Fibroblast of skin of abdomen (primary cell): ENCODE results near the gene NAA20.
"Not testable (repeated sequence)": the region's sequence is repeated elsewhere in the genome, so short reads cannot be mapped to it uniquely, and the experiment has no call there.

ENCODE experiments used
- DNase-seq: peaks from one replicate; pipeline ENCODE4 v3.0.0-alpha.2; 2013

NAA20 gene

DNA sequence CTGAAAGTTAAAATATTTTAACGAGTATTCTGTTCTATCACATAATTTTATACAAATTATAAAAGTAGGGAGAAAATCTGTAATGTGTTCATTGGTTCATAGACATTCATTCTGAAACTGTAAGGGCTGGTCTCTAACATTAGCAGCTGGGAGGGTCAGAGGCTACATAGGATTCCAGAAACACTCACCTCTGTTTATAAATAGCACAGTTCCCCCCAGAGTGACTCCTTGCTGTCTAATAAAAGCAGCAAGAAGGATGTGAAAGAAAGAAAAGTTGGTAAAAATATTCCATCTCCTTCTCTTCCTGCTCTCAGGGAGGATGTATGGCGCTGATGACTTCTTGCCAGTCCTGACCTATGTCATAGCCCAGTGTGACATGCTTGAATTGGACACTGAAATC, 25.3 kb upstream of the NAA20 start:
- no peak for DNase-seq

GRCh38 chr20:19992996-19993908, 23.9 kb upstream of the NAA20 start:
- DNase-seq, result peak; percentile 95

DNA sequence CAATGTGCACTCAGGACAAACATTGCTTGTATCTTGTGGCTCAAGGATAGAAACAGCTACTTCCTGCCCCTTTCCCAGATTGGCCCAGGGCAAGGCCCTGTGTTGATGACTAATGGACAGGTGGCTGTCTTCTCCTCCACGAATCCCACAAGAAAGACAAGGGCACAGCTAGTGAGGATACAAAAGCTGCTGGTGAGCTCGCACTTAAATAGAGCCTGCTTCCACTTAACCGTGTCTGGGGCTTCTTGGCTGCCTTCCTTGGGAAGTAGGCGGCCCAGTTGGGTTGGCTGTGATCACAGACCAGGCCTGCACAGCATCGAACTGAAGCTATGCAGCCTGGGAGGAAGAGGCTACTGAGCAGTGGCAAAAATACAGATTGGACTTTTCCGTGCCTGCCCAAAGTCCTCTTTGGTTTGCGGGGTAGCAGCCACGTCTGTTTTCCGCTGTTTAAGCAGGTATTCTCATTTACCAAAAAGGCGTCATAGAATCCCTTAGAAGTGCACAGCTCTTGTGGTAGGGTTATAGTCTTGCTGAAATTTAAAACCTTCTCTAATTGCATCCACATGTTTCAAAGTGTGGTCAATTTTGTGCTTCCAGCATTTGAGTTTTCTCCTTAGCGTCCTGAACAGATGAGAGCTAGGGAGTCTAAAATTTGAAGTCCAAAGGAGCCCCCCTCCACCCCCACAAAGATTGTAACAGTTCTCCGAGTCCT, 23.0 kb upstream of the NAA20 start:
- peak; percentile 72 for DNase-seq

- DNase-seq, result peak; percentile 72
These were observed 21.8 kb upstream of the NAA20 start for GRCh38 chr20:19995220-19995863.

- no peak for DNase-seq
These were observed 20.9 kb upstream of the NAA20 start for GRCh38 chr20:19996222-19996621.

DNA sequence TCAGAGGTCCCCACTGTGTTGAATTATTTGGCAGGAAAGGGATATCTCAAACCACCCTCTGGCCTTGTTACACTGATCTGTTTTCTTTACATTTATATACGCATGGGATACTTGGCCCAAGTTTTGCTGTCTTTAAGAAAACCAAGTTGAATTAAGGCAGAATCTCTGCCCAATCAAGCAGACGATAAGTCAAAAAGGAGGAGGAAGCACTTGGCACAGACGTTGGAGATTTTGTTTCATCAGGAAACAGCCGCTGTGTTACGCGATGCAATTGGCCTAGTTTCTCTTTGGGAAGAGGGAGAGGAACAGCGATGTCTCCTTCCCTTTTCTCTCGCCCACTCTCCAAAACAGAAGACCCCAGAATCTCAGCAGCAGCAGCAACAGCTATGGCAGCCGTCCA, 20.2 kb upstream of the NAA20 start:
- no peak for DNase-seq

DNA sequence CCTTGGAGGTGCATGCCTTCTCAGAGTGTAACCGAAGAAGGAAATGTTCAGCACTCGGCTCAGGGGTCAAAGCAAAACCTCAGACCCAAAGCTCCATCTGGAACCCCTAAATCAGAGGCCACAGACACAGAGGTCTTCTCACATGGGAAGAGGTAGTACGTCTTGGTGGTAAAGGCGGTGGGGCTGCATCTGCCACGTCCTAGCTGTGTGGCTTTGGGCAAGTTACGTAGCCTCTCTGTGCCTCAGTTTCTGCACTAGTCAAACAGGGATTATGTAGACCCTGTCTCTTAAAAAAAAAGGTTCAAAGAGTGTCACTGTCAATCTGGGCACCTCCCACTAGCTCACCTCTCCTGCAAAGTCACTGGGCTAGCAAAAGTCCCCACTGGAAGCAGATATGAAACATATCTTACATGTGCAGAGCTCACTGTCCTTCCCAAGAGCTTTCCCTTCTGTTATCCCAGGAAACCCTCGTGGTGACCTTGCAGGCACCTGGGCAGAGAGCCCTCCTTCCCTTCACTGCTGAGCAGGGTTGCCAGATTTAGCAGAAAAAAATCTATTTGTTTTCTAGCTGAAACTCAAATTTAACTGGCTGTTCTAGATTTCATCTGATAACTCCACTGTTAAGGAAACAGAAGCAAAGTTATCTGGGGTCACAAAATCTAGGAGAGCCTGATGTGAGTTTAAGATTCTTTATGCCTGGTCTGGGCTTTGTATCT, 18.0 kb upstream of the NAA20 start:
- DNase-seq, result no peak

DNA sequence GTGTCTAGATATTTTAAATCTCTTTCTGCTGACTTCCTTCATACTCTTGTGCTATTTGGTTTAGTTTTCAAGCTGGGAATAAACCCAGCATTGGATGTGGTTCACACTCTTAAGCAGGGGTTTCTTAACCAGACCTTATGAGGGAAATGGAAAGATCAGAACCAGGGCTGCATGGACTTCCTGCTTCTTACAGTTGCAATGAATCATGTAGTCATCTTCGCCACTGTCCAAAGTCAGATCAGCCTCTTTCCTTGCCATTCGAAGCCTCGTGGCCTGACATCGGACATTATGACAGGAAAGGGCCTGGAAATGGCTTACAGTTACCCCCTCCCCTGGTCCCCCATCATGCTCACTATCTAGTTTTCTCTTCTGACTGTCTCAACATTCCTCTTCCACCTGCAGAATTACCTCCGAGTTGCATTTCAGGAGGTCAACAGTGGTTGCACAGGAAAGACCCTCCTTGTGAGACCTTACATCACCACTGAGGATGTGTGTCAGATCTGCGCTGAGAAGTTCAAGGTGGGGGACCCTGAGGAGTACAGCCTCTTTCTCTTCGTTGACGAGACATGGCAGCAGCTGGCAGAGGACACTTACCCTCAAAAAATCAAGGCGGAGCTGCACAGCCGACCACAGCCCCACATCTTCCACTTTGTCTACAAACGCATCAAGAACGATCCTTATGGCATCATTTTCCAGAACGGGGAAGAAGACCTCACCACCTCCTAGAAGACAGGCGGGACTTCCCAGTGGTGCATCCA, 16.8 kb upstream of the NAA20 start:
- DNase-seq, result no peak

- DNase-seq, result peak; percentile 38
These were observed 14.8 kb upstream of the NAA20 start for GRCh38 chr20:20002101-20002998.

- no peak for DNase-seq
These were observed 13.9 kb upstream of the NAA20 start for GRCh38 chr20:20003031-20003954.

- DNase-seq, result not testable (repeated sequence)
These were observed 13.2 kb upstream of the NAA20 start for GRCh38 chr20:20003955-20004322.

GRCh38 chr20:20005342-20005741, 11.8 kb upstream of the NAA20 start:
- no peak for DNase-seq

GRCh38 chr20:20009784-20010253, 7.3 kb upstream of the NAA20 start:
- no peak for DNase-seq

- peak; percentile 39 for DNase-seq
These were observed 6.3 kb upstream of the NAA20 start for GRCh38 chr20:20010639-20011500.

GRCh38 chr20:20012541-20012940, 4.6 kb upstream of the NAA20 start:
- no peak for DNase-seq

GRCh38 chr20:20014659-20015058, 2.5 kb upstream of the NAA20 start:
- no peak for DNase-seq

DNA sequence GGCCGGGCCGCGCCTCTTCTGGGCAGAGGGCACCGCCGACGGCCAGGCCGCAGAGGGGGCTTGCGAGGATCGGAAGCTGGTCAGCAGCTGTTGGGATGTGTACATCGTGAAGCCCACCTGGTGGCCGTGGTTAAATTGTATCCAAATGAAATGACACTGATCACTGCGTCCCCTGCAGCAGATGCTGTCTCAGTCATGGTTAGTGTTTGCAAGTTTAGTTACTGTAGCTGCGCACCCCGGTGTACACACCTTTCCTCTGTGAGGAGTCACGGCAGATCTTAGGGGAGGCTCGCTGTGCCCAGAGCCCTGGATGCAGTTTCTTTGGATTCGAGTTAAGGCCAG, 653 bp downstream of the NAA20 start:
- no peak for DNase-seq

DNA sequence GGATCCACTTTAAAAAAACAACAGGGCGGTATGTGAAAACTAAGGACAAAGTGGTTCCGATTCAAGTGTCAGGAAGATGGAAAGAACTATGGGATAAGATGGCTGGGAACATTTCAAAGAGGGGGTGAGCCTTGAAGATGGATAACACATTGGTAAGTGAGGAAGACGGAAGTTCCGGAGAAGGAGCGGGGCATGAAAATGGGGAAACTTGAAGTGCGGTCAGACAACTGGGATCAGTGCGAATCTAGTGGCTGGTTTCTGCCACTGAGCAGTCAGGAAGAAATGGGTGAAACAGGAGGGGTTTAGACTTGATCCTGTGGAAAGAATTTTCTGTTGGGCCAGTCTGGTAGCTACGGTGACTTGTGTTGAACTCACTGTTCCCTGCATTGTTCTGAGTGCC, 1.2 kb downstream of the NAA20 start:
- no peak for DNase-seq

DNA sequence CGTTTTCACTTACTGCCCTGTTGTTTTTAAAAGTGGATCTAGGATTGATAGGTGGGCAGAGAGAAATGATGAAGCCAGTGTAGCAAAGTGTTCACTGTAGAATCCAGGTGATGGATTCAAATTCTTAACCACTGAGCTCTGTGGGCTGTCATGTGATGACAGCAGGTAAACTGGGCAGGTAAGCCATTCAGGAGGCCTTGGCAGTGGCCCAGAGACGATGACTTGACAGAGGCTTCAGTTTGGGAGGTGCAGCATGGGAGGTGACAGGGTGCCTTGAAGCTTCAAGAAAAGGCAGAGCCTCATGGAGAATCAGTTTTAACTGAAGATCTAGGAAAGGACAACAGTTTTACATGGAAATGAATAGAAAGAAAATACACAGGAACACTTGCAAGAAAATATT, 2.0 kb downstream of the NAA20 start:
- no peak for DNase-seq
